Nephron (organoid): Measurements from ENCODE around the gene RNF166.

Experiments used
- H3K27ac Mint-ChIP-seq, 3 experiments: 2 replicates each; pipeline ENCODE4 v1.8.0; 2020; ENCODE audit warnings: mixed read lengths in 3 of 3, mild to moderate bottlenecking in 2 of 3, moderate library complexity in 1 of 3
- H3K27me3 Mint-ChIP-seq: 2 replicates; pipeline ENCODE4 v1.8.0; 2021; ENCODE audit warnings: low read depth, mild to moderate bottlenecking, moderate library complexity, mixed read lengths
- H3K36me3 Mint-ChIP-seq: 2 replicates; pipeline ENCODE4 v1.8.0; 2020; ENCODE audit warnings: low read depth, mixed read lengths
- H3K4me1 Mint-ChIP-seq: 2 replicates; pipeline ENCODE4 v1.8.0; 2020; ENCODE audit warnings: mixed read lengths
- H3K4me3 Mint-ChIP-seq, 3 experiments: 2 replicates each; pipeline ENCODE4 v1.8.0; 2020; ENCODE audit warnings: mild to moderate bottlenecking in 3 of 3, mixed read lengths in 3 of 3, moderate library complexity in 2 of 3
- H3K9me3 Mint-ChIP-seq: 2 replicates; pipeline ENCODE4 v1.8.0; 2020; ENCODE audit warnings: mixed read lengths
- CTCF ChIP-seq, 3 experiments: fragments of 200-600 bp; sonication (generic); IDR thresholded peaks; one replicate each; pipeline ENCODE4 v1.5.0; 2021; ENCODE audit warnings: antibody characterized with exemption in 3 of 3; ENCODE audit not compliant: unreplicated experiment in 3 of 3

The RNF166 gene

GRCh38 chr16:88698646-88699045, 7.6 kb downstream of the RNF166 start:
- Mint-ChIP-seq H3K36me3 (no peaks in the 10 kb centered on the region), H3K4me3 (no peak overlapping the region), H3K27ac (no peak overlapping the region), H3K9me3 (no peaks in the 10 kb centered on the region), H3K4me1 (no peaks in the 10 kb centered on the region), H3K27me3 (no peaks in the 10 kb centered on the region)
- TF ChIP-seq CTCF (IDR thresholded peaks at IDR 0.05; ENCODE audit: unreplicated experiment in 3 of 3), result no peak

GRCh38 chr16:88697831-88698615, 8.2 kb downstream of the RNF166 start:
- H3K27me3 Mint-ChIP-seq, result no peaks in the 10 kb centered on the region
- no peaks in the 10 kb centered on the region for H3K4me1 Mint-ChIP-seq
- no peaks in the 10 kb centered on the region for H3K9me3 Mint-ChIP-seq
- no peak overlapping the region for H3K4me3 Mint-ChIP-seq
- peak in 1 of 3 experiments; percentile 16 for TF ChIP-seq CTCF (IDR thresholded peaks at IDR 0.05; ENCODE audit: unreplicated experiment in 3 of 3)
- H3K36me3 Mint-ChIP-seq, result no peaks in the 10 kb centered on the region
- no peak overlapping the region for H3K27ac Mint-ChIP-seq

GRCh38 chr16:88697116-88697830, 8.9 kb downstream of the RNF166 start:
- no peaks in the 10 kb centered on the region for H3K4me1 Mint-ChIP-seq
- no peak overlapping the region for H3K4me3 Mint-ChIP-seq
- no peaks in the 10 kb centered on the region for H3K27me3 Mint-ChIP-seq
- H3K27ac Mint-ChIP-seq, result no peak overlapping the region
- no peak for TF ChIP-seq CTCF (IDR thresholded peaks at IDR 0.05; ENCODE audit: unreplicated experiment in 3 of 3)
- no peaks in the 10 kb centered on the region for H3K9me3 Mint-ChIP-seq
- no peaks in the 10 kb centered on the region for H3K36me3 Mint-ChIP-seq

GRCh38 chr16:88696441-88696840, 9.8 kb downstream of the RNF166 start:
- TF ChIP-seq CTCF (IDR thresholded peaks at IDR 0.05; ENCODE audit: unreplicated experiment in 3 of 3), result no peak
- Mint-ChIP-seq H3K27me3 (no peaks in the 10 kb centered on the region), H3K9me3 (no peaks in the 10 kb centered on the region), H3K36me3 (no peaks in the 10 kb centered on the region), H3K4me3 (no peak overlapping the region), H3K27ac (no peak overlapping the region), H3K4me1 (no peaks in the 10 kb centered on the region)

GRCh38 chr16:88695753-88696152, 10.5 kb downstream of the RNF166 start:
- Mint-ChIP-seq H3K9me3 (no peaks in the 10 kb centered on the region), H3K4me3 (no peak overlapping the region)

More at GRCh38 chr16:88695753-88696152, 10.5 kb downstream of the RNF166 start:
- Mint-ChIP-seq H3K27ac (no peak overlapping the region), H3K27me3 (peaks cover 3% of the 10 kb centered on the region), H3K4me1 (no peaks in the 10 kb centered on the region), H3K36me3 (no peaks in the 10 kb centered on the region)
- TF ChIP-seq CTCF (IDR thresholded peaks at IDR 0.05; ENCODE audit: unreplicated experiment in 3 of 3), result no peak
